ENCODE measurements around the gene HEXA.

DNA sequence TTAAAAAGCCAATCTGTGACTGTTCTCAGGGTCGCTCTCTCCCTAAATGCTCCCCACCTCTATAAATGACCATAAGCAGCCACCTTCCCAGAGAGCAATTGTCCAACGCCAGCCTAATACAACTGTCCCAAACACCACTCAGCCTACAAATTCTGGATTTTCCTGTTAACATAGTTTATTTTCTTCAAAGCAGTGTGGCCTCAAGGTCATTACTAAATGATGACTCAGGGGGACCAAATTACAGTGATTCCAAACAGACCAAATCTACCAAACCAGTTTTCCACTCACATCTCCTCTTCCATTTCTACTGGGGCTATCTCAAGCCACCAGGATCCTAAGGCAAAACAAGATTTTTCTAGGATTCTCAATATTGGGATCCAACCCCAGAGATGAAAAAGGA is 22.5 kb downstream of the HEXA start:
- TF ChIP-seq POLR2A (IDR thresholded peaks at IDR 0.05) (no peak), CTCF (IDR thresholded peaks at IDR 0.05) (no peak)

All from lower leg skin (tissue), 3 donors.